Vagina (tissue), 2 donors: ENCODE results near the gene NANOGP8. TPM values are rescaled to one million over a fixed set of nuclear protein-coding genes. Genes with fewer than 3 reads are reported as not detected.

Experiments used
- DNase-seq, 2 donors: peaks; one replicate each; pipeline ENCODE4 v3.0.0-alpha.2; 2017; ENCODE audit errors: extremely low spot score in 2 of 2
- H3K27ac ChIP-seq: fragments of 200-600 bp; sonication (generic); one replicate; pipeline ENCODE4 v1.5.1; 2019
- H3K27me3 ChIP-seq: fragments of 200-600 bp; sonication (generic); one replicate; pipeline ENCODE4 v1.5.1; 2019
- H3K36me3 ChIP-seq, 2 donors: fragments of 200-600 bp; sonication (generic); one replicate each; pipeline ENCODE4 v1.5.1; 2017 to 2019
- H3K4me1 ChIP-seq: fragments of 200-600 bp; sonication (generic); one replicate; pipeline ENCODE4 v1.5.1; 2019
- H3K4me3 ChIP-seq, 2 donors: fragments of 200-600 bp; sonication (generic); 1 replicate in 1 of 2; 2 replicates in 1 of 2; pipeline ENCODE4 v1.5.1; 2016 to 2019
- H3K9me3 ChIP-seq: fragments of 200-600 bp; sonication (generic); one replicate; pipeline ENCODE4 v1.5.1; 2019
- CTCF ChIP-seq, 3 experiments: fragments of 450-650 bp in 2 of 3; fragments of 200-600 bp in 1 of 3; sonication (generic) in 1 of 3; IDR thresholded peaks; one replicate each; pipeline ENCODE4 v1.5.1; 2017 to 2019; ENCODE audit warnings: antibody characterized with exemption in 3 of 3, mild to moderate bottlenecking in 2 of 3, moderate library complexity in 2 of 3
- POLR2A ChIP-seq, 2 donors: fragments of 450-650 bp; IDR thresholded peaks; one replicate each; pipeline ENCODE4 v1.6.1; 2017; ENCODE audit warnings: antibody characterized with exemption in 2 of 2, mild to moderate bottlenecking in 2 of 2, moderate library complexity in 2 of 2
- POLR2AphosphoS5 ChIP-seq, 2 donors: sonication (generic); formaldehyde crosslinking; IDR thresholded peaks; one replicate each; pipeline ENCODE4 v1.9.0; 2017; ENCODE audit warnings: antibody characterized with exemption in 2 of 2, mild to moderate bottlenecking in 2 of 2, low read depth in 1 of 2; ENCODE audit not compliant: insufficient read depth in 1 of 2
- intact Hi-C: fragments of 100-400 bp; cut with DNase I; formaldehyde crosslinking; loops from one replicate; pipeline ENCODE4 v1.15.1; 2023
- total RNA-seq: library from RNA; depleted of rRNA; stranded (reverse); fragments of >200 nt; gene quantifications from one replicate; pipeline ENCODE4 v1.2.3, GENCODE V29; 2016

The NANOGP8 gene
- total RNA-seq, 1 donor from 2014 or later = not detected

- no peaks in the 10 kb centered on the region for H3K36me3 ChIP-seq
- H3K4me3 ChIP-seq = no peak overlapping the region
- H3K27ac ChIP-seq = no peak overlapping the region
- TF ChIP-seq POLR2A (IDR thresholded peaks at IDR 0.05) (no peak), POLR2AphosphoS5 (IDR thresholded peaks at IDR 0.05; ENCODE audit: insufficient read depth in 1 of 2, low read depth in 1 of 2) (no peak)
- intact Hi-C loops = no loop called here
- no peak for DNase-seq
- no peaks in the 10 kb centered on the region for H3K9me3 ChIP-seq
- no peaks in the 10 kb centered on the region for H3K27me3 ChIP-seq
- H3K4me1 ChIP-seq = no peaks in the 10 kb centered on the region
Measured at GRCh38 chr15:35098737-35099136, 13.6 kb upstream of the NANOGP8 start.

- TF ChIP-seq POLR2A (IDR thresholded peaks at IDR 0.05) (no peak), CTCF (IDR thresholded peaks at IDR 0.05) (no peak), POLR2AphosphoS5 (IDR thresholded peaks at IDR 0.05; ENCODE audit: insufficient read depth in 1 of 2, low read depth in 1 of 2) (no peak)
- DNase-seq = no peak
- intact Hi-C loops = no loop called here
Measured at GRCh38 chr15:35095941-35096340, 10.8 kb upstream of the NANOGP8 start.

GRCh38 chr15:35092846-35093245, 7.8 kb upstream of the NANOGP8 start:
- no peaks in the 10 kb centered on the region for H3K4me1 ChIP-seq
- no peaks in the 10 kb centered on the region for H3K36me3 ChIP-seq
- intact Hi-C loops = no loop called here
- no peak overlapping the region for H3K27ac ChIP-seq
- no peak for TF ChIP-seq CTCF (IDR thresholded peaks at IDR 0.05)
- no peak for TF ChIP-seq POLR2AphosphoS5 (IDR thresholded peaks at IDR 0.05; ENCODE audit: insufficient read depth in 1 of 2, low read depth in 1 of 2)
- TF ChIP-seq POLR2A (IDR thresholded peaks at IDR 0.05) = no peak
- no peaks in the 10 kb centered on the region for H3K9me3 ChIP-seq
- DNase-seq = no peak
- H3K4me3 ChIP-seq = no peak overlapping the region
- no peaks in the 10 kb centered on the region for H3K27me3 ChIP-seq

More at GRCh38 chr15:35095941-35096340, 10.8 kb upstream of the NANOGP8 start:
- no peaks in the 10 kb centered on the region for H3K4me1 ChIP-seq
- H3K27me3 ChIP-seq = no peaks in the 10 kb centered on the region
- H3K4me3 ChIP-seq = no peak overlapping the region
- no peaks in the 10 kb centered on the region for H3K9me3 ChIP-seq
- H3K27ac ChIP-seq = no peak overlapping the region
- H3K36me3 ChIP-seq = no peaks in the 10 kb centered on the region

GRCh38 chr15:35092311-35092710, 7.2 kb upstream of the NANOGP8 start:
- H3K4me3 ChIP-seq = no peak overlapping the region
- no peaks in the 10 kb centered on the region for H3K9me3 ChIP-seq
- no peaks in the 10 kb centered on the region for H3K36me3 ChIP-seq
- no peak for DNase-seq
- TF ChIP-seq POLR2AphosphoS5 (IDR thresholded peaks at IDR 0.05; ENCODE audit: insufficient read depth in 1 of 2, low read depth in 1 of 2) (no peak), CTCF (IDR thresholded peaks at IDR 0.05) (no peak), POLR2A (IDR thresholded peaks at IDR 0.05) (no peak)
- no peaks in the 10 kb centered on the region for H3K27me3 ChIP-seq
- H3K27ac ChIP-seq = no peak overlapping the region
- intact Hi-C loops = no loop called here
- no peaks in the 10 kb centered on the region for H3K4me1 ChIP-seq

GRCh38 chr15:35090104-35090807, 5.2 kb upstream of the NANOGP8 start:
- intact Hi-C loops = no loop called here
- Histone ChIP-seq H3K4me3 (no peak overlapping the region), H3K27ac (no peak overlapping the region)

More at GRCh38 chr15:35090104-35090807, 5.2 kb upstream of the NANOGP8 start:
- no peaks in the 10 kb centered on the region for H3K4me1 ChIP-seq
- no peaks in the 10 kb centered on the region for H3K9me3 ChIP-seq
- no peaks in the 10 kb centered on the region for H3K36me3 ChIP-seq
- TF ChIP-seq POLR2A (IDR thresholded peaks at IDR 0.05) (no peak), POLR2AphosphoS5 (IDR thresholded peaks at IDR 0.05; ENCODE audit: insufficient read depth in 1 of 2, low read depth in 1 of 2) (no peak), CTCF (IDR thresholded peaks at IDR 0.05) (no peak)
- DNase-seq = no peak
- no peaks in the 10 kb centered on the region for H3K27me3 ChIP-seq
